Epithelial cell of prostate (primary cell): ENCODE measurements around the gene NTNG1.

Experiments used
- DNase-seq: peaks from one replicate; pipeline ENCODE4 v3.0.0-alpha.2; 2011; ENCODE audit warnings: low read depth, low spot score
- H3K27ac ChIP-seq: fragments of 450-650 bp; 2 replicates; pipeline ENCODE4 v1.5.1; 2017; ENCODE audit warnings: mild to moderate bottlenecking

NTNG1 gene

DNA sequence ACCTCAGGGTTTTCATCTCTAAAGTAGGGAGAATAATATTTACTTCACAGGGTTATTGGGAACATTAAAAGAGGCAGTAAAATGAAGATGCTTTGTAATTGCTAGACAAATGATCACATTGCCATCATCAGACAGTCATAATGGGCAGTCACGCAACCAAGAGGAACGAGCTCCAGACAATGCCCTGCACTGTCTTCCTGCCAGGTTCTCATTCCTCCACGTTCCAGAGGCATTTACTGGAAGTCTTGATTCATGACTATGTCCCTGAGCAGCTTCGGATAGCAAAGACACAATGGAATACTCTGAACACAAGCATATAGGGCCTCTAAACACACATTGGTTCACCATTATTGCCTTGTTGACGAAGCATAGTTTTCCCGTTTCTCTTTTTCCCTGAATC is 389.7 kb downstream of the NTNG1 start:
- peak; percentile 60 for DNase-seq
- peak overlapping the region; percentile 92 for H3K27ac ChIP-seq

DNA sequence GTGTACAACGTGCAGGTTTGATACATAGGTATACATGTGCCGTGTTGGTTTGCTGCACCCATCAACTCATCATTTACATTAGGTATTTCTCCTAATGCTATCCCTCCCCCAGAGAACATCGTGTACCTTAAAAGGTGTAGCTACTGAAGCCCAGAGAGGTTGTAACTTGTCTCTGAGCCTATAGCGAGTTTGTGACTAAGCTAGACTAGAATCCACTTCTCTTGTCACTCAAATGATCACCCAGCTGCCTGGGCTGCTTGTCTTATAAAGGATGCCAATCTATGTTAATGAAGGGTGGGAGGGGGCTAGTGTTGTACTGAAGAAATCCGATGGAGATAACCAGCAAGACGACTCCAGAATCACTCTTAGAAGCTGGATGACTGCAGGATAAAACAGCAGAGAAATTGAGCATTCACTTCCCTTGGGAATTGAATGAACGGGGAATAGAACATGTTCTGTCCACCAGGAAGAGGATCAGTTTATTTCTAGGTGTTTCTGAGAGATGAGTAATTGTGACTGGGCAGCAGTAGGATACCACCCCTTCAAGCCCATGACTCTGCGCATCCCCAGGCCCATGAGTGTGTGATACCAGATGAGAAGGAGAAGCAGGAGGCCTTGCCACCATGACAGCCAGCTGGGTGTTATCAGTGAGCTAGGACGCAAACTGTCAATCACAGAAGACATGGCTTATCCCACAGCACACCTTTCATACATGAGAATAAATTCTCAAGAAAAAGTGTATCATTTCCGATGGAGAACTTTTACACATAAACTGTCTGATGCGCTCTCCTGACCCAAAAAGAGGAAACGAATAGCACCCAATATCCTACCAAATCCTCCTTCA is 390.4 kb downstream of the NTNG1 start:
- peak overlapping the region; percentile 92 for H3K27ac ChIP-seq
- DNase-seq = peak; percentile 50

DNA sequence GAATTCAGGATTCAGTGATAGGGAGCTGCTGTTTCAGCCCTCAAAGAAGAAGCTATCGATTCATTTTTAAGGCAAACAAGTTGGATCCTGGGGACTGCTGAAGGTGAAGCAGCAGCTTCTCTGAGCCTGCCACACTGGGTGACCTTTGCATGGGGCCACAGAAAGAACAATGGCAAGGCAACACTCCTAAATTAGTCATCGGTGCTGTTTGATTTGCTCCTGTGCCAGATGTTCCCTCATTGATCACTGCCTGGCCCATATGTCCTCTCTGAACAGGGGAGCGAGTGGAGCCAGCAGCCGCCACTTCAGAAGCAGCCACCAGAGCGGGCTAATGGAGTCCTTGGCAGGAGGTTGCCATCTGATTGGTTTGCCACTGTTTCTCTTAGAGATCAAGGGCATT is 391.5 kb downstream of the NTNG1 start:
- no peak for DNase-seq
- peak overlapping the region; percentile 92 for H3K27ac ChIP-seq
